Right hindlimb (tissue), 1 donor: ENCODE results near the gene SLC19A2.

Source experiments
- DNase-seq: peaks from one replicate; pipeline ENCODE4 v3.0.0-alpha.2; 2018

Gene SLC19A2

GRCh38 chr1:169474302-169474995 is 11.3 kb downstream of the SLC19A2 start:
- no peak for DNase-seq

- DNase-seq: no peak
These were observed 12.4 kb downstream of the SLC19A2 start for GRCh38 chr1:169473347-169473746.

DNA sequence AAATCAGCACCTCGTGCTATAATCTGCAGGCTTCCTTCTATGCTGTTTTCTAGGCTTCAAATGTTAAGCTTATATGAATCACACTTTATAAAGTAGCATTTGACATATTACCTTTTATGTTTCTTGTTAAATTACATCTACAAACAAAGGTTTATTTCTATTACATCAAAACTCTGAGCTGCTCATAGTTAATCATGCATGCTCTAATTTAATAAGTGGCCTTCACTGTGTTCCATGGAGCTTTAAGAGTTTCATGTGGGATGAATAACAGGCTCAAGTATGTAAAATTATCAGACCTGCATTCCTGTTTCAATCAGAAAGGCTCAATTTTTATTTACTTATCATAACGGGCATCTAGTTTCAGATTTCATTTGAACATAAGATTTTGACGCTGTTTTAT is 13.0 kb downstream of the SLC19A2 start:
- no peak for DNase-seq

- no peak for DNase-seq
These were observed 16.8 kb downstream of the SLC19A2 start for GRCh38 chr1:169468982-169469381.

- no peak for DNase-seq
These were observed 19.2 kb downstream of the SLC19A2 start for GRCh38 chr1:169466259-169467230.

DNA sequence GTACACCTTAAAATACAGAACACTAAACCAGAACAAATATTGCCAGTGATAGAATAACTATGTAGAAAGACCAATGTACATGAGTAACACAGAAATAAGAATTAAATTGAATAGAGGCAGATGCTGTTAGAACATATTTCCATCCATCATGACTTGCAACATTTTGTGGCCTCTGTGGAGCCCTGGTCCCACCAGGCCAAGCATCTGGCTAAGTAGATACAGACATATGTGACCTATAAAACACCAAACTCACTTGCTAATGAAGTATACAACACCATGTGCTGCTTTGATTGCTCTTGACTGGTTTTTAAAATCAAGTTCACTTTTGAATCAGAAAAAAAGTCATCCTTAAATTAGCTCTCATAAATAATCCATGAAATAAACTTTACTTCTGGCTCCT is 20.5 kb downstream of the SLC19A2 start:
- DNase-seq: no peak

DNA sequence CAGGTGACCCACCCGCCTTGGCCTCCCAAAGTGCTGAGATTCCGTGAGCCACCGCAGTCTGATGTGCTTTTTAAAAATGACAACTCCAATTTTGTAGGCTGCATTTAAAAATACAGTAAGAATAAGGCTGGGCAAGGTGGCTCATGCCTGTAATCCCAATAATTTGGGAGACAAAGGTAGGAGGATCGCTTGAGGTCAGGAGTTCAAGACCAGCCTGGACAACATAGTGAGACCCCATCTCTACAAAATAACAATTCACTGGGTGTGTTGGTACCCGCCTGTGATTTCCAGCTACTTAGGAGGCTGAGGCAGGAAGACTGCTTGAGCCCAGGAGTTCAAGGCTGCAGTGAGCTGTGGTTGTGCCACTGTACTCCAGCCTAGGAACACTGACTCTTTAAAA is 23.4 kb downstream of the SLC19A2 start:
- DNase-seq: no peak

DNA sequence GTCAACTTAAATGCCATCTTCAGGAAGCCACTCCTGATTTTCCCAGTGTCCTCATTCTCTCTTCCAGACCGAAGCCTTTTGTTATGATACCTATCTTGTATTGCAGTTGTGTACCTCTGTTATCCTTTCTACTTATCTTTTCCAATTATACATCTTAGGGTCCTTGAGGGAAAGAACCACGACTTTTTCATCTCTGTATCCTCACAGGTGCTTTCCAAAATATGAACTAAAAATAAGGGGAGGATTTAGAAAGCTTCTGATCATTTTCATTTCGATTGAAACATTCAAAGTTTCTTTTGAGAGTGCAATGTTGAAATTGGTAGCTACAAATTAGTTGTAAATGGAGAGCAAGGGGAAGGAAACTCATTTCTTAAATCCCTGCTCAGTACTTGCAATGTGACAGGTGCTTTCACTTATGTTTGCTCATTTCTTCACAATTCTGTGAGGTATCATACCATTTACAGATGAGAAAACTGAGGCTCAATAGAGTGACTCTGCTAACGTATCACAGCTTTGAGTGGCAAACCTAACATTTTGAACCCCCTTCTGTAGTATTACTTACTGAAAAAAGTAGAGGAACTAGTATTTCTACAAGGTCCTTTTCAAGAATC is 24.2 kb downstream of the SLC19A2 start:
- no peak for DNase-seq

DNA sequence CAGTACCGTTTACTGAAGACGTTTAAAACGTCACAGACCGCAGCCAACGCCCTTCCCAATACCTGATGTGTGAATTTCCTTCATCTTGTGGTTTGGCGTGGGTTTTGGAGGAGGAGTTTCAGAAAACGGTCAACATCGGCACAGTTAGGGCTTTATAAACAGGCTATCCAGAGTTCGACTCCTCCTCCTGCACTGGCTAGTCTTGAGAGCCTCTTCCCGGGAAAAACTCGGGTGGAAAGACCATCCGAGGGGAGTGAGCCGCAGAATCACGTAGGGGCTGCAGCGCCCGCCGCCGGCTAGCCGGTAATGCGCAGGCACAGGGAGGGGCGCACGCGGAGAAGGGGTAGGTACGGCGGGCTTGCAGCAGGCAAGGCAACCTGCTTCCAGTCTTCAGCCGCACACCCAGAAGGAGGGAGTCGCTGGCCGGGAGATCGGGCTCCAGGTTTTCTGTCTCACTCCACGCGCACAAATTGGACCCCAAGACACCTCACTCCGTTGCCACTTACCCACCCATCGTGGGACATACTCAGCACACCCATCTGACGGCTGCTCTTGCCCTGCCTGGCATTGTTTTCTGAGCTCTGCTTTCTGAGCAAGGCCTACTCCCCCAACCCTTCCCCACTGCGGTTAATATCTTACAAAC is 25.4 kb downstream of the SLC19A2 start:
- DNase-seq: no peak

DNA sequence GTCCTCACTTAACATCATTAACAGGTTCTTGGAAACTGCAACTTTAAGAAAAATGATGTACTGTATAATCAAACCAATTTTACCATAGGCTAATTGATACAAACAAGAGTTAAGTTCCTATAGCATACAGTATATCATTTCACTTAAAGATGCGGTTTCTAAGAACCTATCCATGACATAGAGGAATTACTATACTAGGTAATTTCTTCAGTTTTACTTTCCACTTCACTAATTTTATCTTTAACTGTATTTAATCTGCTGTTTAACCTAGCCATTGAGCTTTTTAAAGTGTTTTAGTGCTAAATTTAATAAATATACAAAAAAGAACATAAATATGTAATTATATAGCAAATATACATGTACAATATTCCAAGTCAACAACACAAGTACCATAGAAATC is 28.3 kb downstream of the SLC19A2 start:
- DNase-seq: no peak

DNA sequence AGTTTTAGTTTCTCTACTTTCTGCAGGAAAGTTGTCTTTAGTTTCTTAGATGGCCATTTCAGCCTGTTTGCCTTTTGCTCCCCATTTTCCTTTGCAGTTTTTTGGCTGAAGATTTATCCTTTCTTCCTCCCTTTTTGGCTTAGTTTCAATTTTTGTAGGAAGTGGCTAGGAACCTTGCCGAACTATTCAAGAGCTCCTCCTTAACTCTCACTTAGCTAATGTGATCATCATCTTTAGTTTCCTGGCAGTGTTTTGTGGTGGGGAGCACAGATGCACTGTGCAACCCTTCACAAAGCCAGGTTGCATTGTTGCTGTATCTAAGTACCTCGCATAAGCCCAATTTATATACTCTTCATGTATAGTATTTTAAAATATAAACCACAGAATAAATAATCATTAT is 29.7 kb downstream of the SLC19A2 start:
- no peak for DNase-seq

DNA sequence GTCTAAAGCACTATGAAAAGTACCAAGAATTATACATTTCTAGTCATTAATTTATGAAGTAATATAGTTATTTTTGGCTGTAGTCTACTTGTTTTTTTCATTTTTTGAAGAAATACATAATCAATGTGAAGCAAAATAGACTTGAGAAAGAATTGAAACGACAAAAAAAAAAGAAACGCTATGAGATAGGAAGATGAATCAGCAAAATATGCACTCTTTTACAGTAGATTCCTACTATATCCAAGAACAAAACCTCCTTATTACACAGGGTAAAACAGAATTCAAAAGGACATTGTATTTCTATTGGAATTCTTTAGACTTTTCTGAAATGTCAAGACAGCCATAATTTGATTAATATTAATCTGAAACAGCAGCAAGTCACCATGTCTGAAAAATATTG is 32.8 kb downstream of the SLC19A2 start:
- no peak for DNase-seq

DNA sequence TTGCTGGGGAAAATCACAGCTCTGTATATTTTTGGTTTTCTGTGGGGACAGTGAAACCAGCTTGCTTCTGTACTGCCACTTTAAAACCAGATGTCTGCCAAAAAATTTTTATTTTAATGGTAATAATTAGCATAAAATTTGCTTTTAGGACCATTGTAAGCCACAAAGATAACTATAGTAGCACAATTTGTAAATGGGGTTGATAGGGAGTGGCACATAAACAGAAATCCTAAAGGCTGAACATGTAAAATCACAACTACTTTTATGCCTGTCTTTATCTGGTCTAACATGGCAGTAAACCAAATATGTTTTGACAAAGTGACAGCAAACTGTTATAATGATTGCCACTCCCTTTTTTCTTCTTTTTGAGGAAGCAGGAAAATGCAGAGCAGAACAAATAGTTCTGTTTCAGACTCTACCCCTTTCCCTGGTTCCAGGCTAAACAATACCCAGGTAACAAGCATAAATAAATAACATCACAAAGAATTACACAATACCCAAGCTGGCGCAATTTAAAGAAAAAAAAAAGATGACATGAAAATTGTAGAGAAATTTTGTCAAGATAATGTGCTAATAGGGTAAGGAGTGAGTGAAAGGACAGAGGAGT is 34.4 kb downstream of the SLC19A2 start:
- no peak for DNase-seq

GRCh38 chr1:169443923-169444322 is 41.8 kb downstream of the SLC19A2 start:
- no peak for DNase-seq

DNA sequence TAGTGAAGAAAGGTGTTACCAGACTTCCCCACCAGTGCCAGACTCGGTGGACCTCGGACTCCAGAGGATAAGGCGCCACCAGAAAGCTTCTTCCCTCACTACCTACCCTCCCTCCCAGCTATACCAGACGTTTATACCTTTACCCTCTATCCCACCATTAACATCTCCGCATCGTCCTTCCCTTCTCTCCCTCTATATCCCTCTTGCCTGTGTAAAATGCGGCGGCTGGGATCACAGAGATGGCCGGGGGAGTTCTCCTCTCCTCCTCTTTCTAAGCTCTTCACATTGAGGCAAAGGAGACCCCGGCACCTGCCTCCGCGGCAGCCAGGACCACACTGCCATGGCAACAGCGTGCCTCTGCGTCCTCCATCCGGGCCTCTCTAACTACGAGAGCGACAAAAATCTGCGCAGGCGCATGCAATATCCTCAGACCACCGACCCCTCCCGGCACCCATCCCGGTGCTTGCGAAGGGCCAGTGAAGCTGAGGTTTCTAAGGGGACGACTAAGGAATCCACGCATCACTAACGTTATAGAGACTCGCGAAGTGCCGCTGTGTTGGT is 58.6 kb downstream of the SLC19A2 start, which contains the start of gene CCDC181:
Gene CCDC181, minus strand, starts transcription at position 394 of the 561 bp plus-strand sequence. CDS start 2,547 bp downstream, outside the sequence.
- DNase-seq: peak; percentile 88

GRCh38 chr1:169426174-169426705 is 59.5 kb downstream of the SLC19A2 start:
- DNase-seq: no peak

DNA sequence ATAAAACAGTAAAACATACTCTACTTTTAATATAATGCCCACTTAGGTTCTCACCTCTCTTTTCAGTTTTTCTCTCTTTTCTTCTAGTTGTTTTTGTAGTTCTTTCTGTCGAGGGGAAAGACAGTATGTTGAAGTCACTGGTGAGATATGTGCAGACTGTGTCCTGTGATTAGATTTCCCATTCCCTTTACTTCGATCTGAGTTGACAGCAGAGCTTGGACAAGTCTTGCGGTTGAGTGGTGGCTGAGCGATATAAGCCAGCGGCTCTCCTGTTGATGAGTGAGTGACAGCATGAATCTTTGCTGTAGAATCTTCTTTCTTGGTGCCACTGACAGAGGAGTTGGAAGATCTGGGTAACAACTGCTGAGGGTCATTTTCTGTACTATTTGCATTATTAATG is 64.4 kb downstream of the SLC19A2 start:
- no peak for DNase-seq

DNA sequence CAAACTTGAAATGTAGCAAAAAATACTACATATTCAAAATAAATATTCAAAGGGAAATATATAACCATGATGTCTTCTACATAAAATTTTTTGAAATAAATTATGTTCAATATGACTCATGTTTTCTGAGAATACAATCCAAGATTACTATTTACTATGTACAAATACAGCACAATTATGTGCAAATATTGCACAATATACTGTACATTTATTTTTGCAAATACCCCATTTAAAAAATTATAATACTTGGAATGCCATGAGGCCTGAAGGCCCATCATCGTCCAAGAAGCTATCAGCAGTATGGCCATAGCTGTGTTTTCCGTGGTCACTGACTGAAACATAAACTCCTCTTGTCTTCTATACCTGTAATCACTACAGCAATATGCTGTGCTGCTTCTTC is 70.8 kb downstream of the SLC19A2 start:
- no peak for DNase-seq
